ENCODE results near the gene BRD7.

DNA sequence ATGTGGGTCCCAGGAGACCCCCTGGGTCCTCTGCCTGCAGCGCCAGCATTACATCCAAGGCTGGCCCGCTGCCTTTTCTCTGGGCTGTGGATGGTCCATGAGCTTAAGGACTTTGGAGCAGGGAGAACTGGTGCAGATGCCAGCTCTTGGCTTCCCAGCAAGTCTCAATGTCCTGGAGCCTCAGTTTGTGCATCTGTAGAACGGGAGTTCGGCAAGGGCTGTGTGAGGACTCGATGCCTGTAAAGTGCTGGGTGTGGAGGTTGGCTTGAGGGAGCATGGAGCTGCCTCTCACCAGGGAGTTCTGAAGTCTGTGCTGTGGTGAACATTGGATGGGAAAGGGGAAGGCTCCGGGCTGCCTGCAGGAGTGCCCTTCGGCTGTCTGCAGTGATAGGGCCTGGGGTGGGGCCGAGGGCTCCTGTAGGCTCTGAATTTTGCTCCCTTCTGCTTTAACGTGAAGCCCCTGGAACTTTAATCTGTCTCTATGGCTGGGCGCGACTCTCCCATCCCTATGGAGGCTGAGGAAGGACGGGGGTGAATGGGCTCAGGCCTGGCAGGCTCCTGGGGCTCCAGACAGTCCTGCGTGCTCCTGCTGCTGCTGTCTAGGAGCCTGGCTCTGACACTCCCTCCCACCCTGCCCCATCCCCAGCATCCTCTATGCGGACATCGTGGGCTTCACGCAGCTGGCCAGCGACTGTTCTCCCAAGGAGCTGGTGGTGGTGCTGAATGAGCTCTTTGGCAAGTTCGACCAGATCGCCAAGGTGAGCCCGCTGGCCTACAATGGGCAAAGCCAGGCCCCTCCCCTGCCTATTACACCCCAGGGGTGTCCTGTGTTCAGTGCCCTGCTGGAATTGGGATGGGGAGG is 74.6 kb downstream of the BRD7 start:
- TF ChIP-seq POLR2A (IDR thresholded peaks at IDR 0.05): no peak
- TF ChIP-seq, protein P1, sequence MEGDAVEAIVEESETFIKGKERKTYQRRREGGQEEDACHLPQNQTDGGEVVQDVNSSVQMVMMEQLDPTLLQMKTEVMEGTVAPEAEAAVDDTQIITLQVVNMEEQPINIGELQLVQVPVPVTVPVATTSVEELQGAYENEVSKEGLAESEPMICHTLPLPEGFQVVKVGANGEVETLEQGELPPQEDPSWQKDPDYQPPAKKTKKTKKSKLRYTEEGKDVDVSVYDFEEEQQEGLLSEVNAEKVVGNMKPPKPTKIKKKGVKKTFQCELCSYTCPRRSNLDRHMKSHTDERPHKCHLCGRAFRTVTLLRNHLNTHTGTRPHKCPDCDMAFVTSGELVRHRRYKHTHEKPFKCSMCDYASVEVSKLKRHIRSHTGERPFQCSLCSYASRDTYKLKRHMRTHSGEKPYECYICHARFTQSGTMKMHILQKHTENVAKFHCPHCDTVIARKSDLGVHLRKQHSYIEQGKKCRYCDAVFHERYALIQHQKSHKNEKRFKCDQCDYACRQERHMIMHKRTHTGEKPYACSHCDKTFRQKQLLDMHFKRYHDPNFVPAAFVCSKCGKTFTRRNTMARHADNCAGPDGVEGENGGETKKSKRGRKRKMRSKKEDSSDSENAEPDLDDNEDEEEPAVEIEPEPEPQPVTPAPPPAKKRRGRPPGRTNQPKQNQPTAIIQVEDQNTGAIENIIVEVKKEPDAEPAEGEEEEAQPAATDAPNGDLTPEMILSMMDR (IDR thresholded peaks at IDR 0.05 in 4 of 5, conservative IDR thresholded peaks at IDR 0.05 in 1 of 5): no peak

Data from gastrocnemius medialis (tissue), 4 donors.